ENCODE results near the gene SYT8.

Gene SYT8

GRCh38 chr11:1867381-1867780 lies 32.6 kb downstream of the SYT8 start:
- no peak for TF ChIP-seq CTCF (IDR thresholded peaks at IDR 0.05; ENCODE audit: control insufficient read depth, extremely low read depth, insufficient read depth)
- no peak for DNase-seq (ENCODE audit: low read depth)
- H3K4me3 ChIP-seq (ENCODE audit: low read depth, low read length), result no peak overlapping the region

DNA sequence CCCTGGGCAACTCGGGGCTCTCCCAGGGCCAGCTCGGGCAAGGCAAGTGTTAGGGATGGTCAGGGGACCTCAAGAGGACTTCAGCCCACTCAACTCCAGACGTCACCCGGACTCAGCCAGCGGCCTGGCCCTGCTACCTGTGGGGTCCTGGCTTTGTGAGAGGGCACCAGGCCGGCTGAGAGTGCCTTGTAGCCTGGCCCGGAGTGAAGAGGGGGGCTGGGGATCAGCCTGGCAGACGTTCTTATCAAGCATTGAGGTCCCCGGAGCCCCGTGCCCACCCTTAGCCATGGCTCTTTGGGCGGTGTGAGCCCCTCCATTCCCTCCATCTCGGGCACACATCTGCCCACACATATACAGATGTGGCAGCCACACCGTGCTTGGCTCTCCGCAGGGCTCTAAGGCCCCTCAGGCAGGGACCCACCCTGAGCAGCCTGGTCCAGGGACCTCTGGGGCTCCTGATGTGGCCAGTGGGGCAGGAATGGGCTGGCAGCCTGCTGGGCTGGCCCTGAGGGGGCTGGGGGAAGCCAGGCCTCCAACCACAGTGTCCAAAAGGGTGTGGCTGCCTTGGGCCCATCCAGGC lies 33.4 kb downstream of the SYT8 start:
- TF ChIP-seq CTCF (IDR thresholded peaks at IDR 0.05; ENCODE audit: control insufficient read depth, extremely low read depth, insufficient read depth), result no peak
- no peak for DNase-seq (ENCODE audit: low read depth)
- no peak overlapping the region for H3K4me3 ChIP-seq (ENCODE audit: low read depth, low read length)

DNA sequence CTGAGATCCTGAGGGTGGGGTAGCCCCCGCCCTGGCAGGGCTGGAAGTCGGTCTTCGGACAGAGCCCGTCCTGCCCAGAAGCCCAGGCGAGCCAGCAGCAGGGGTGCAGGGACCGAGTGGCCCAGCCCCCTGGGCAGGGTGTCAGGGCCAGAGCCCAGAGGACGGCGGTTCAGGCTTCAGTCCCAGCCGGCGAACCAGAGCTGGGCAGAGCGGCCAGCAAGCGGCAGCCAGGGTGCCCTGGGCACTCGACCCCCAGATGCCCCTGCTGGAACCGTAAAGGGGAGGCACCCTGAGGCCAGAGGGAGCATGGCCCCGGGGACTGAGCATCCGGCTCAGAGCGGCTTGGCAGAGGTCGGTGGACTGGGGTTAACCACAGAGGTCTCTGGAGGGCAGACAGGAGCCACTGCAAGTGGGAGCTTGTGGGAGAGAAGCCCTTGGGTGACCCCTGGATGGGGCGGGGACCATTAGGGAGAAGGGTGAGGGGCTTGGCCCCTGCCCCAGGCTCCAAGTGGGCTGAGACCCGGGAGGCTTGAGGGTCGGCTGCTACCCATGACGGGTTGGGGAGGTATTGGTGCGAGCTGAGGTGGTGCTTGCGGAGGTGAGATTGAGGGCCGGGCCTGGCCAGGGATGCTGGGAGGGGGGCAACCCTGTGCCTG lies 34.0 kb downstream of the SYT8 start:
- DNase-seq (ENCODE audit: low read depth), result no peak
- no peak overlapping the region for H3K4me3 ChIP-seq (ENCODE audit: low read depth, low read length)

DNA sequence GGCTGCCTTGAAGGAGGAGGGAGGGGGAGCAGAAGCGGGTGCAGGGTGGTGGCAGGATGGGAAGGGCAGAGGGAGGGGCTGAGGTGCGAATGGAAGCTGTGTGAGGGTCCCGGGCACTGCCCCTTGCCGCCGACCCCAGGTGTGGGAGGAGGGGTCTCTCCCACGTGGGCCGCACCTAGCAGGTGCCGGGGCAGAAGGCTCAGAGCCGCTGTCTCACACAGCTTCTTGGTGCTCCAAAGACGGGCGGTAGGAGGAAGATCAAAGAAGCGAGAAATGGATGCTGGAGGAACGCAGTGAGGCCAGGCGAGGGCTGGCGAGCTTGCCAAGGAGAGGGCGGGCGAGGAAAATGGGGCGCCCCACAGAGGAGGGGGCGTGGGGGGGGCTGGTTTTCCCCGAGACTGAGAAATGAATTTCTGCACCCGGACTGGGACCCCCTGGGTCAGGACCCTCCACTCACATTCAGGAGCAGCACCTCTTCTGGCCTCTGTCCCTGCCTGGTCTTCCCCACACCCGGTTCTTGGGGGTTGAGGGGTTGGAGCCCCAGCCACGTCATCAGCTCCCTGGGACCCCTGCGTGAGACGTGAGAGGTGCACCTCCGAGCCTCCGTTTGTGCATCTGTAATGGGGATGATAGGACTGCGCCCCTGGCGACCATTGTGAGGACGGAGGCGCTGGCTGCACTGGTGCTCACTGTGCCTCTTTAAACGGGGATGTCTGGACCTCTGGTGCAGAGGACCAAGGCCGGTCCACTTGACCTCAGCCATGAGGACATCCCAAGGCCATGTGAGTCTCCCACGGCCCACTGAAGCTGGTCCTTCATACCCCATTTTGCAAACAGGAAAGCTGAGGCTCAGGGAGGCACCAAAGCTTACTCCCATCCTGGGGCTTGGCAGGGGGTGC lies 34.9 kb downstream of the SYT8 start:
- no peak for DNase-seq (ENCODE audit: low read depth)
- peak; percentile 59 for TF ChIP-seq CTCF (IDR thresholded peaks at IDR 0.05; ENCODE audit: control insufficient read depth, extremely low read depth, insufficient read depth)
- H3K4me3 ChIP-seq (ENCODE audit: low read depth, low read length), result no peak overlapping the region

More for the DNA sequence above, 34.0 kb downstream of the SYT8 start:
- TF ChIP-seq CTCF (IDR thresholded peaks at IDR 0.05; ENCODE audit: control insufficient read depth, extremely low read depth, insufficient read depth), result no peak

DNA sequence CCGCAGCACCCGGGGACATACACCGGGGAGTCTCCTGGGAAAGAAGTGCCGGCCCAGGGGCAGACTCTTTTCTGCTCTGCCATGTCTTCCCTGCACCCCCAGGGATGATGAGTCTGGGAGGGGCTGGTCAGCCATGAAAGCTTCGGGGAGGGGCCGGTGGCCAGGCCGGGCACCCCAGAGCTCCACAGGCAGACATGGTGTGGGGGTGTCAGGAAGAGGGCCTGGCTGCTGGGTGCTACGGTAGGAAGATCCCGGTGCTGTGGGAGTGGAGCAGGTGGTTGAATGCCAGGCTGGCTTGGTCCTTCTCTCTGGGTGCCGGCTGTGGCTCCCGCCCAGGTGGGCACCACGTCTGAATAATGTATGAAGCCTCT lies 35.5 kb downstream of the SYT8 start:
- TF ChIP-seq CTCF (IDR thresholded peaks at IDR 0.05; ENCODE audit: control insufficient read depth, extremely low read depth, insufficient read depth), result no peak
- no peak for DNase-seq (ENCODE audit: low read depth)
- no peak overlapping the region for H3K4me3 ChIP-seq (ENCODE audit: low read depth, low read length)

- no peak for TF ChIP-seq CTCF (IDR thresholded peaks at IDR 0.05; ENCODE audit: control insufficient read depth, extremely low read depth, insufficient read depth)
- no peak overlapping the region for H3K4me3 ChIP-seq (ENCODE audit: low read depth, low read length)
- peak; percentile 3 for DNase-seq (ENCODE audit: low read depth)
These were observed 36.1 kb downstream of the SYT8 start for GRCh38 chr11:1870721-1871466.
